GM18868 (cell line): ENCODE data around the gene LATS1.
"Not testable (repeated sequence)": the region's sequence is repeated elsewhere in the genome, so short reads cannot be mapped to it uniquely, and the experiment has no call there.

ENCODE experiments used
- ATAC-seq: cut with Tn5 transposase; IDR thresholded peaks from one replicate; pipeline ENCODE4 v1.9.1; 2021; ENCODE audit warnings: mild to moderate bottlenecking, moderate library complexity; ENCODE audit not compliant: unreplicated experiment

The LATS1 gene

GRCh38 chr6:149717588-149718458 lies at the start of gene LATS1:
TSS of gene LATS1 (minus strand) at chr6:149718101. CDS start at chr6:149702126, 15,975 bp downstream.
- ATAC-seq: peak; percentile 89

GRCh38 chr6:149766156-149766769 lies 48.4 kb upstream of the LATS1 start:
- ATAC-seq: no peak

GRCh38 chr6:149763866-149764265 lies 46.0 kb upstream of the LATS1 start:
- ATAC-seq: no peak

- ATAC-seq: peak; percentile 99
Measured at GRCh38 chr6:149761438-149761837, 43.5 kb upstream of the LATS1 start.

- ATAC-seq: no peak
Measured at GRCh38 chr6:149756261-149756636, 38.3 kb upstream of the LATS1 start.

GRCh38 chr6:149755300-149756260 lies 37.7 kb upstream of the LATS1 start:
- peak; percentile 90 for ATAC-seq

GRCh38 chr6:149754548-149754947 lies 36.6 kb upstream of the LATS1 start:
- ATAC-seq: no peak

- ATAC-seq: not testable (repeated sequence)
Measured at GRCh38 chr6:149753374-149753637, 35.4 kb upstream of the LATS1 start.

GRCh38 chr6:149752600-149753373 lies 34.9 kb upstream of the LATS1 start:
- no peak for ATAC-seq

GRCh38 chr6:149751920-149752319 lies 34.0 kb upstream of the LATS1 start:
- not testable (repeated sequence) for ATAC-seq

- no peak for ATAC-seq
Measured at GRCh38 chr6:149751239-149751638, 33.3 kb upstream of the LATS1 start.

GRCh38 chr6:149750136-149750609 lies 32.3 kb upstream of the LATS1 start:
- peak; percentile 38 for ATAC-seq

- ATAC-seq: peak; percentile 87
Measured at GRCh38 chr6:149749594-149750135, 31.8 kb upstream of the LATS1 start, which contains the start of gene PCMT1. TSS of gene PCMT1 (plus strand) at chr6:149749741. CDS start at chr6:149749902, 161 bp downstream.

- ATAC-seq: not testable (repeated sequence)
Measured at GRCh38 chr6:149749082-149749593, 31.2 kb upstream of the LATS1 start.

- peak; percentile 61 for ATAC-seq
Measured at GRCh38 chr6:149746147-149746946, 28.4 kb upstream of the LATS1 start, which contains the start of gene NUP43. TSS of gene NUP43 (minus strand) at chr6:149746529. CDS start at chr6:149746495, 34 bp downstream.

- not testable (repeated sequence) for ATAC-seq
Measured at GRCh38 chr6:149745252-149745651, 27.4 kb upstream of the LATS1 start.

- ATAC-seq: no peak
Measured at GRCh38 chr6:149734915-149735314, 17.0 kb upstream of the LATS1 start.

- ATAC-seq: no peak
Measured at GRCh38 chr6:149733089-149733720, 15.3 kb upstream of the LATS1 start.
